SK-N-MC (cell line): ENCODE measurements around the gene ALPP.

Experiments
- EZH2 ChIP-seq: fragments of 200-600 bp; sonication (generic); IDR thresholded peaks from one replicate; pipeline ENCODE4 v1.6.1; 2017; ENCODE audit warnings: antibody characterized with exemption
- POLR2AphosphoS5 ChIP-seq: IDR thresholded peaks from 2 replicates; pipeline ENCODE4 v1.6.1; 2012; ENCODE audit warnings: mild to moderate bottlenecking, low read depth, low read length, borderline replicate concordance

DNA sequence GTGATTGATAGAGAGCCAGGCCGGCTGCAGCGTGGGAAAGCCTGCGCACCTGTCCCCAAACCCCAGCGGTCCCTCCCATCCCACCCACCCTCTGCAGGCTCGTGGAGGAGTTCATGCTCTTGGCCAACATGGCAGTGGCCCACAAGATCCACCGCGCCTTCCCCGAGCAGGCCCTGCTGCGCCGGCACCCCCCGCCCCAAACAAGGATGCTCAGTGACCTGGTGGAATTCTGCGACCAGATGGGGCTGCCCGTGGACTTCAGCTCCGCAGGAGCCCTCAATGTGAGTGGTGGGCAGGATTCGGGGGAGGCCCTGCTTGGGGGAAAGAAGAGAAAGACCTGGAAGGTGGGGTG is 48.9 kb upstream of the ALPP start:
- TF ChIP-seq EZH2 (no peak), POLR2AphosphoS5 (no peak)
